Progenitor cell of endocrine pancreas (in vitro differentiated cells): ENCODE data around the gene CLCN2. TPM values are rescaled to one million over a fixed set of nuclear protein-coding genes. Genes with fewer than 3 reads are reported as not detected.

ENCODE experiments used
- DNase-seq: peaks from one replicate; pipeline ENCODE4 v3.0.0; 2021; ENCODE audit warnings: low spot score; ENCODE audit not compliant: unreplicated experiment
- H3K27ac Mint-ChIP-seq: 2 replicates; pipeline ENCODE4 v1.8.0; 2021; ENCODE audit warnings: mild to moderate bottlenecking, moderate library complexity, mixed read lengths
- H3K27me3 Mint-ChIP-seq: 2 replicates; pipeline ENCODE4 v1.8.0; 2021; ENCODE audit warnings: mixed read lengths
- H3K36me3 Mint-ChIP-seq: 2 replicates; pipeline ENCODE4 v1.8.0; 2022; ENCODE audit warnings: mixed read lengths; ENCODE audit not compliant: insufficient read depth
- H3K4me1 Mint-ChIP-seq: 2 replicates; pipeline ENCODE4 v1.8.0; 2021; ENCODE audit warnings: low read depth, mixed read lengths
- H3K4me3 Mint-ChIP-seq: 2 replicates; pipeline ENCODE4 v1.8.0; 2021; ENCODE audit warnings: low read depth, mild to moderate bottlenecking, moderate library complexity, mixed read lengths
- H3K9me3 Mint-ChIP-seq: 2 replicates; pipeline ENCODE4 v1.8.0; 2021; ENCODE audit warnings: low read depth, mixed read lengths
- CTCF ChIP-seq: fragments of 200-600 bp; sonication (generic); IDR thresholded peaks from one replicate; pipeline ENCODE4 v1.5.0; 2021; ENCODE audit warnings: antibody characterized with exemption, mild to moderate bottlenecking; ENCODE audit not compliant: unreplicated experiment
- total RNA-seq: library from RNA; stranded (reverse); gene quantifications from 2 replicates; pipeline ENCODE4 v1.2.1, GENCODE V29; 2021

Gene CLCN2
- total RNA-seq, 1 donor from 2014 or later: 21.9 TPM

GRCh38 chr3:184353546-184353941 is 7.9 kb downstream of the CLCN2 start:
- no peak for DNase-seq
- Mint-ChIP-seq H3K9me3 (no peaks in the 10 kb centered on the region), H3K4me1 (peaks cover 20% of the 10 kb centered on the region), H3K4me3 (no peak overlapping the region), H3K27me3 (peaks cover 19% of the 10 kb centered on the region), H3K36me3 (peaks cover 21% of the 10 kb centered on the region), H3K27ac (no peak overlapping the region)
- TF ChIP-seq CTCF: no peak

- Mint-ChIP-seq H3K27ac (no peak overlapping the region), H3K4me1 (peaks cover 20% of the 10 kb centered on the region), H3K9me3 (no peaks in the 10 kb centered on the region), H3K4me3 (no peak overlapping the region), H3K27me3 (peaks cover 20% of the 10 kb centered on the region), H3K36me3 (peaks cover 19% of the 10 kb centered on the region)
- no peak for DNase-seq
- TF ChIP-seq CTCF: no peak
These were observed 8.4 kb downstream of the CLCN2 start for GRCh38 chr3:184352897-184353545.

GRCh38 chr3:184352149-184352785 is 9.1 kb downstream of the CLCN2 start:
- no peak for TF ChIP-seq CTCF
- Mint-ChIP-seq H3K4me3 (no peak overlapping the region), H3K27me3 (peaks cover 26% of the 10 kb centered on the region), H3K27ac (no peak overlapping the region), H3K9me3 (no peaks in the 10 kb centered on the region), H3K4me1 (peaks cover 22% of the 10 kb centered on the region), H3K36me3 (peaks cover 18% of the 10 kb centered on the region)
- DNase-seq: no peak

GRCh38 chr3:184351511-184352148 is 9.8 kb downstream of the CLCN2 start:
- Mint-ChIP-seq H3K36me3 (peaks cover 18% of the 10 kb centered on the region), H3K4me1 (peaks cover 22% of the 10 kb centered on the region), H3K4me3 (no peak overlapping the region), H3K27ac (no peak overlapping the region), H3K9me3 (no peaks in the 10 kb centered on the region), H3K27me3 (peaks cover 26% of the 10 kb centered on the region)
- DNase-seq: no peak
- no peak for TF ChIP-seq CTCF

GRCh38 chr3:184350618-184351017 is 10.8 kb downstream of the CLCN2 start:
- H3K4me1 Mint-ChIP-seq: peaks cover 23% of the 10 kb centered on the region
- H3K9me3 Mint-ChIP-seq: no peaks in the 10 kb centered on the region
- no peak for DNase-seq
- peaks cover 20% of the 10 kb centered on the region for H3K36me3 Mint-ChIP-seq
- H3K27ac Mint-ChIP-seq: no peak overlapping the region
- TF ChIP-seq CTCF: no peak
- H3K4me3 Mint-ChIP-seq: no peak overlapping the region
- H3K27me3 Mint-ChIP-seq: peaks cover 26% of the 10 kb centered on the region
